GM18507 (cell line): ENCODE measurements around the gene LILRB1.
A peak's percentile ranks its signal among the peaks of the same experiment; 100 is the strongest.
"Not testable (repeated sequence)": the region's sequence is repeated elsewhere in the genome, so short reads cannot be mapped to it uniquely, and the experiment has no call there.

ENCODE experiments used
- DNase-seq: peaks from one replicate; pipeline ENCODE4 v3.0.0; 2011; ENCODE audit warnings: low read depth; ENCODE audit not compliant: insufficient read length; ENCODE audit errors: extremely low spot score
- FAIRE-seq: peaks from 2 replicates; lab custom pipeline; 2011; peaks lifted over from hg19 to GRCh38; lab: Jason Lieb, UNC

The LILRB1 gene

DNA sequence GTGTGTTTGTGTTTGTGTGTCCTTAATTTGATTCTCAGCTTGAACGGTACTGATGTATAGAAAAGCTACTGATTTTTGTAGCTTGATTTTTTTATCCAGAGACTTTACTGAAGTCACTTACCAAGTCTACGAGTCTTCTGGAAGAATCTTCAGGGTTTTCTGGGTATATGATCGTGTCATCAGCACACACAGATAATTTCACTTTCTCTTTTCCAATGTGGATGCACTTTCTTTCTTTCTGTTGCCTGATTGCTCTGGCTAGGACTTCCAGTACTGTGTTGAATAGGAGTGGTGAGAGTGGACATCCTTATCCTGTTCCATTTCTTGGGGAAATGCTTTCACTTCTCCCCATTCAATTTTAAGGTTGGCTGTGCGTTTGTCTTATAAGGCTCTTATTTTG is 7.9 kb upstream of the LILRB1 start:
- DNase-seq (no peak), FAIRE-seq (peak; percentile 78)

DNA sequence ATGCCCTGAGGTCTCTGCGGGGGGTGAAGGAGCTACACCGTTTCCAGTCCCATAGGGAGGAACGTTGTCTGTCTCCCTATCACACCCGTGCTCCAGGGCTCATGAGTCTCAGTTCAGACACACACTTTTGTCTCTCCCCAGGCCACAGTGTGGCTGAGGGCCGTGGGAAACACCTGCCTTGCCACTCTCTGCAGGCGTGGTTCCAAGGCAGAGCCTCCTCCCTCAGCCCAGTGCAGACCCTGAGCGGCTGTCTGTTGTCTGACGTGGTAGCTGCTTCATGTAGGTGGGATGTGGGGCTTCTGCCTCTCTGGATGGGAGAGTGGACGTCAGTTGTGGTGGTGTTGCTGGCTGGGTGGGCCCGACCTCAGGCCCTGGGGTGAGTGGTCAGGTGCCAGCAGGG is 6.0 kb upstream of the LILRB1 start:
- peak; percentile 89 for FAIRE-seq

DNA sequence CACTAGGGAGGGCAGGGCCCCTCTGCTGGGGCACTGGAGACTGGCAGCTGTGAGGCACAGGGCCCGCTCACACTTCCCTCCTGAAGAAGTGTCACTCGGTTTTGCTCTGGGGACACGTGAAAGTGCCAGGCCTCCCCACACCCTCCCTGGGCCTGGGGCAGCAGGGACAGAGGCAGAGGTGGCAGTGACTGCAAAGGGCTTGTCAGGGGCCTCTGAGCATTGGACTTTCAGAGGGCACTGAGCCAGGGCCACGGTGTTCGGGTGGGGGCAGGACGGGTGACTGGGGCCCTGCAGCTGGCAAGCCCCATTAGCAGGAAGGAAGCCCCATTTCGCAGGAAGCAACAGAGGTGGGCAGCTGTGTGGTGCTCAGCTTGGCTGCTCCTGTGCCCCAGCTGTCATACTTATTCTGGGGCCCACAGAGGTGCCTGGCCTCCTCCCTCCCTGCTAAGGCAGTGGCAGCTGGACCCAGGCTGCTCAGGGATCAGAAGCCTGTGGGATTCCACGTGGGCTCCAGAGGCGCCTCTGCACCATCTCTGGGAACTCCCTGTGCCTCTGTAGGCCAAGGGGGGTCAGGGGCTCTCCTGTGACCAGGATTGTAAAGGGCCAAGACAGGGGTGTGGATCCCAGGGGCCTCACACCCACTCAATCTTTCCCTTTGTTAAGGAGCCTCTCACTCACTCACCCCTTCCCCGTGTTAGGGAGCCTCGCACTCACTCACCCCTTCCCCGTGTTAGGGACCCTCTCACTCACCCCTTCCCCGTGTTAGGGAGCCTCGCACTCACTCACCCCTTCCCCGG is 5.2 kb upstream of the LILRB1 start:
- FAIRE-seq = peak; percentile 90
- DNase-seq = not testable (repeated sequence)

More for the DNA sequence above, 6.0 kb upstream of the LILRB1 start:
- DNase-seq = not testable (repeated sequence)

DNA sequence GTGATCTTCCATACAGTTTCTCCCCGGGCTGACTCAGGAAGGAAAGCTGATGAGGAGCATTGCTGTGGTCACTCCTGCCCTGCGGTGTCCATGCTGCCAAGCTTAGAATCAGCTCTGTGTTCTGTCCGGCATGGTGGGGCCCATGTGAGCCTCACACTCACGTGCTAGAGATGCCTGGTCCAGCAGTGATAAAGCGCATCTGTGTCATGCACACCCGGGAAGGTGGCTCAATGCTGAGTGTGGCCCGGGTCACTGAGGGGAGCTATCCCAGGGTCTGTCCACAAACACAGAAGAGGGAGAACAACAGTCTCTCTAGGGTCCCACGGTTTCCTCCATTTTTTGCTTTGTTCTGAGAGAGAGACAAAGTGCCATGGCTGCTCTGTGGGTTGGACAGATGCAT is 3.5 kb upstream of the LILRB1 start:
- no peak for FAIRE-seq

DNA sequence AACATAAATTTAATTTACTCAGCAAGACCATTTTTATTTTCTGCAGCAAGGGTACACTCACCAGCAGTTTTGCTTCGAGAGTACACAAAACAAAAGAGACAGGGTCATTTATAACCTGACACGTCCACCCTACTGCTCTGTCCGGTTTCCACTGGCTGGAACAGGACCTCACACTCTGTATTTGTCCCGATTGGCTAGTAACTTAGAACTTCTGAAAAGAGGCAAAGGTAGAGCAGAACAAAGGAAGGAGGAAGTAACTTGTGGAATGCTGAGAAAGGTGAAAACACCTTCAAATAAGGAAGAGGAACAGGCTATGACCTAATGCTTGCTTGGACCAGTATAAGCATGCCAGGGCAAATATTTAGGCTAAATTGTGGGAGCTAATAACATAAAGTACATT is 2.4 kb upstream of the LILRB1 start:
- not testable (repeated sequence) for FAIRE-seq, DNase-seq

More for the DNA sequence above, 3.5 kb upstream of the LILRB1 start:
- no peak for DNase-seq

DNA sequence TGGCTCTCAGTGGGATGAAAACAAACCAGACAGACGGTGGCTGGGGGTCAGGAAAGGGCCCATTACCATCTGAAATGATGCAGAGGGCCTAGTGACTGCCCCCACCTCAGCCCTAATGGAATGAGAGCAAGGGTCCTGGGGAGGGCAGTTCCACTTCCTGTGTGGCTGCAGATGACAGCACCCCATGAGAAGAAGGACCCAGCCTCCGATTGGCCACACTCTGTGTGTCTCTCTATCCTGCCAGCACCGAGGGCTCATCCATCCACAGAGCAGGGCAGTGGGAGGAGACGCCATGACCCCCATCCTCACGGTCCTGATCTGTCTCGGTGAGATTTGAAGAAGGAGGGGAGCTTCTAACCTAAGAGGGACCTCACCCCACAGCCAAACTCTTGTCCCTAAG is 498 bp downstream of the LILRB1 start:
- FAIRE-seq = no peak
- no peak for DNase-seq

DNA sequence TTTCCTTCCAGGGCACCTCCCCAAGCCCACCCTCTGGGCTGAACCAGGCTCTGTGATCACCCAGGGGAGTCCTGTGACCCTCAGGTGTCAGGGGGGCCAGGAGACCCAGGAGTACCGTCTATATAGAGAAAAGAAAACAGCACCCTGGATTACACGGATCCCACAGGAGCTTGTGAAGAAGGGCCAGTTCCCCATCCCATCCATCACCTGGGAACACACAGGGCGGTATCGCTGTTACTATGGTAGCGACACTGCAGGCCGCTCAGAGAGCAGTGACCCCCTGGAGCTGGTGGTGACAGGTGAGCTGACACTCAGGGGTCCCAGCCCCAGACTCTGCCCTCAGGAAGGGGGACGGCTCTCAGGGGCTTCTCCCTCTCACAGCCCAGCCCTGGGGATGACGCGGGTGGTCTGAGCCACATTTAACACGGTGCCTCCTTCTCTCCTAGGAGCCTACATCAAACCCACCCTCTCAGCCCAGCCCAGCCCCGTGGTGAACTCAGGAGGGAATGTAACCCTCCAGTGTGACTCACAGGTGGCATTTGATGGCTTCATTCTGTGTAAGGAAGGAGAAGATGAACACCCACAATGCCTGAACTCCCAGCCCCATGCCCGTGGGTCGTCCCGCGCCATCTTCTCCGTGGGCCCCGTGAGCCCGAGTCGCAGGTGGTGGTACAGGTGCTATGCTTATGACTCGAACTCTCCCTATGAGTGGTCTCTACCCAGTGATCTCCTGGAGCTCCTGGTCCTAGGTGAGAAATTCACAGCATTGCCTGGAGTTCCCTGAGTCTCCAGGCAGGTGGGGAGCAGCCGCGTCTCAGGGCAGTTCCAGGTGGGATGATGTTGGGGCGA is 1.4 kb downstream of the LILRB1 start:
- not testable (repeated sequence) for FAIRE-seq, DNase-seq

DNA sequence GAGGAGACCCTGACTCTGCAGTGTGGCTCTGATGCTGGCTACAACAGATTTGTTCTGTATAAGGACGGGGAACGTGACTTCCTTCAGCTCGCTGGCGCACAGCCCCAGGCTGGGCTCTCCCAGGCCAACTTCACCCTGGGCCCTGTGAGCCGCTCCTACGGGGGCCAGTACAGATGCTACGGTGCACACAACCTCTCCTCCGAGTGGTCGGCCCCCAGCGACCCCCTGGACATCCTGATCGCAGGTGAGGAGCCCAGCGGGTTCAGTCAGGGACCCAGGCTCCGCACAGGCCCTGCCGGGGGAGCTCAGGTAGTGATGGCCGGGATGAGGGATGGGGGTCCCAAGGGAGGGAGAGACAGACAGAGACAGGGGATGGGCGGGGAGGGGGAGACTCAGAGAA is 2.2 kb downstream of the LILRB1 start:
- not testable (repeated sequence) for DNase-seq, FAIRE-seq

DNA sequence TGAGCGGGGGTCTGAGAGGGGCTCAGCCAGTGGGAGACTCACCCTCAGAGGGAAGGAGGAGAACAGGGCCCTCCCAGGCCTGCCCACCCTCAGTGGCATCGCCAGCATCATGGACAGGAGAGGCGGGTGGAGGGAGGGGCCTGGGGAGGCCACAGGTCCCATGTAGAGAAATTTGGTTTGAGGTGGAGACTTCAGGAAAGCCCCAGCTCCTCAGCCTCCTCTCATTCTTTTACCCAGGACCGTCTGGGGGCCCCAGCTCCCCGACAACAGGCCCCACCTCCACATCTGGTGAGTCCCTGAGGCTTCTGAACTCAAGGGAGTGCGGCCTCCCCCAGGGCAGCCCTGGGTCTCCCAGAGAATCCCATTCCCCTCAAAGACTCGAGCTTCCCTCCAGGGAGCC is 3.1 kb downstream of the LILRB1 start:
- DNase-seq (no peak), FAIRE-seq (no peak)

DNA sequence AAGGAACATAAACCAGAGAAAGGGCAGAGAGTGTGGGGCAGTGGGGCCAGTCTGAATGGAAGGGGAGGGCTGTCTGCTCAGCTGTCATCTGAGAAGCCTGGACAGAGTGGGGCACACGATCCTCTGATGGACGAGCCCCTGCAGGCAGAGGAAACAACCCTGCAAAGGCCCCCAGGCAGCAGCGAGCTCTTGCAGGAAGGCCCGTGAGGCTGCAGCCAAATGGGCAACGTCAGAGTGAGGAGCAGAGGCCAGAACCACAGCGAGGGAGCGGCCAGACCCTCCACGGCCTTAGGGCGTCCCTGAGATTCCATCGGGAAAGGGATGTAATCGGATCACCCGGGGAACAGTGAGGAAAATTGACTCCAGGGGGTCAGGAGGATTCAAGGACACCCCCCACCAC is 5.8 kb downstream of the LILRB1 start:
- not testable (repeated sequence) for FAIRE-seq, DNase-seq

DNA sequence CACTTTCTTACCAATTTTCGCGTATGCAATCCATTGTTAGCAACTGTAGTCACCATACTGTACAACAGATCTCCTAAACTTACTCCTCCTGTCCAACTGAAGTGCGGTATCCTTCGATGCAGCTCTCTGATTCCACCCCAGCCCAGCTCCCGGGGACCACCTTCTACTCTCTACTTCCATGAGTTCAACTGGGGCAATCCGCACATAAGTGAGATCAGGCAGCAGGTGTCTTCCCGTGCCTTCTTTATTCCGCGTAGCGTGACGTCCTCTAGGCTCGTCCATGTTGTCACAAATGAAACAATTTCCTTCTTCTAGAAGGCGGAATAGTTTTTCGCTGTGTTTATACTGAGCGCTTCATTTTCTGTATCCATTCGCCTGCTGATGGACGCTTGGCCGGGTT is 8.4 kb downstream of the LILRB1 start:
- no peak for FAIRE-seq
- DNase-seq = no peak

DNA sequence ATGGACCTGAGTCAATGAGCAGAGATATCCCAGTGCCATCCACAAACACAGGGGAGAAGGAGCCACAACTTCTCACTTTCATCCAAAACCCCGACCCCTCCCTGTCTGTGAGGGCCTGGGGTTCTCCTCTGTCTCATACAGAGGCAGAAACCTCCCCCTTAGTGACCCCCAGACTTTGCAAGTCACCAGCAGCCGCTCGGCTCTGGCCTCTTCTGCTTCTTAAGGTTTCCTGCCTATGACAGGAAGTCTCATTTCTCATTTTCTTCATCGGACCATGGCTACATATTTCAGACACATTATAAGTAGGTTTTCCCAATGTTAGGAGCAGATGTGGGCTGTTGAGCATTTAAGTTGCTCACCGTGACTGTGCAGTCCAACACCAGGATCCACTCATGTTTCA is 12.7 kb downstream of the LILRB1 start:
- FAIRE-seq = peak; percentile 62
- not testable (repeated sequence) for DNase-seq

DNA sequence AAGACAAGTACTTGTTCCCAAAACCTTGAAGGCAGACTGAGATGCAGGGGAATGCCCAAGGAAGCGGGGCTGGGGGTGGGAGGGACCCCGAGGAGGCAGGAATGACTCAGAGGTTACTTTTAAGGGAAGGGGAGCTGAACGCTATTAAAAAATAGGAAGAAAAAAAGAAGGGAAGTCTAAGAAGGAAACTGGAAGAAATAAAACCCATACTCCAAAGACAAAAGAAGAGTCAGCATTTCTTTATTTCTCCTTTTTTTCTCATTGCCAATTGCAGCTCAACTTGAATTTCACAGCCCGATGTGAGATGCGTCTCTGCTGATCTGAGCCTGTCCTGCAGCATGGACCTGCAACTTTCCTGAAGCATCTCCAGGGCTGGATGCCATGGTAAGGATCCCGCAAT is 13.3 kb downstream of the LILRB1 start:
- not testable (repeated sequence) for DNase-seq, FAIRE-seq

DNA sequence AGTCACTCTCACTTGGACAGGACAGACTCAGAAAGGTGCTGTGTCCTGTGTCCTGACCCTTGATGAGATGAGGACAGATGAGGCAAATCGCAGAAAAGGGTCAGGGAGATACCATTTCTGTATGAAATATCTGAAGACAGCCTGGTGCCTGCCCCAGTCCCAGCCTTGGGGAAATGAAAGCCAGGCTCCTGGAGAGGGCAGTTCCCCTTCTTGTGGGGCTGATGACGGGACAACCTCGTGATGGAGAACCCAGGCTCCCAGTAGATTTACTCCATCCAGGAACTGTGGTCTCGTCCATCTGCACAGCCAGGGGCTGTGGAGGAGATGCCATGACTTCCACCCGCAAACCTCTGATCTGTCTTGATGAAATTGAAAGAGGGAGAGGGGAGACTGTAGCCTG is 13.8 kb downstream of the LILRB1 start:
- FAIRE-seq (no peak), DNase-seq (no peak)

DNA sequence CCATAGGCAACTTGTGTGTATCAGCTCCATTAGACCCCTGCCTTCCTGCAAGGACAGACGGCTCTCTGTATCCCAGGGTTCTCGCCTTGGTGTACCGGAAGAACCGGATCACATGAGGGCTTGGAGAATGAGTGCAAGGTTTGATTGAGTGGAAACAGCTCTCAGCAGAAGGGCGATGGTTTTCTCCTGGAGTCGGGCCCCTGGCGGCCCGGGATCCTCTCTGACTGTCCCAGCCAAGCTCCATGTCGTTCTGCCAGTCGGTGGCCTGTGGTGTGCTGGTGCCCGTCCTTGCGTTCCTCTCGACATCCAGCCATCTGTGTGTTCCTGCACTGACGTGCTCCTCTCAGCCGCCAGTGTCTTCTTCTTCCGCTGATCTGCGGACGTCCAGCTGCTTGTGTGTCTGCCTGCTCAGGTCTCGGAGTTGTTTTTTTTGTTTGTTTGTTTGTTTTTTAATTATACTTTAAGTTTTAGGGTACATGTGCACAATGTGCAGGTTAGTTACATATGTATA is 16.1 kb downstream of the LILRB1 start:
- DNase-seq (no peak), FAIRE-seq (no peak)

DNA sequence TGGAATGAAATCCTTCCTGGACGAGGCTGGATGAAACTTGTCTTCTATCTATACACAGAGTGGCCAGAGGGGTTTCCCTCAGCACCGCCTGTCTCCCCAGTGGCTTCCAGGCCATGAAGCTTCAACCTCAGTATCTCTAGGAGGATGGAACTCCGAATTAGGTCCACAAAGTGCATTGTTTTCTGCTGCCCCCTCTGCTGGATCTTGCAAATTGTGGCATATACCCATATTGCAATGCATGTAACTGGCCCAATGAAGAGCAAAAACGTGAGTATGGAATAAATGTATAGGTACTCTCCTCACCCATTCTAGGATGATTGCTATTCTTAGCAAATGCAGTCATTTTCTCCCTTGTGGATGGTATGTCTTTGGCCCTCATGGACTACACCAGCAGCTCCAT is 17.8 kb downstream of the LILRB1 start:
- FAIRE-seq (no peak), DNase-seq (no peak)

DNA sequence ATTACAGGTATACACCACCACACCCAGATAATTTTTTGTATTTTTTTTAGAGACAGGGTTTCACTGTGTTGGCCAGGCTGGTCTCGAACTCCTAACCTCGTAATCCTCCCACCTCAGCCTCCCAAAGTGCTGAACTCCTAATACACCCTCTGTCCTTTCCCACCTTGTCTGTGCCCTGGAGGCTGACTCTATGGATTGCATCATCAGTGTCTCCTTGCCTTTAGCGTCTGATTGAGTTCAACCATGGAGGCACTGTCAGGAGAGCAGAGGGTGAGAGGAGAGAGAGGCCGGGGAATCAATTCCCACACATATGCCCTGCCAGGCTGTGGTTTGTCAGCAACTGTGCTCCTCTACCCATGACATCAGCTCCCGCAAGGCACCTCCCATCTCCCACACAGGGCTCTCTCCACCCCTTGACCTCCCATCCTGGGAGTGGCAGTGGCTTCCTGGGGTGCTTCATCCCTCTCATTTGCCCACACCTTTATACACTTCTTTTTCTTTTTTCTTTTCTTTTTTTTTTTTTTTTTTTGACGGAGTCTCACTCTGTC is 19.9 kb downstream of the LILRB1 start:
- DNase-seq = no peak
- FAIRE-seq = no peak

DNA sequence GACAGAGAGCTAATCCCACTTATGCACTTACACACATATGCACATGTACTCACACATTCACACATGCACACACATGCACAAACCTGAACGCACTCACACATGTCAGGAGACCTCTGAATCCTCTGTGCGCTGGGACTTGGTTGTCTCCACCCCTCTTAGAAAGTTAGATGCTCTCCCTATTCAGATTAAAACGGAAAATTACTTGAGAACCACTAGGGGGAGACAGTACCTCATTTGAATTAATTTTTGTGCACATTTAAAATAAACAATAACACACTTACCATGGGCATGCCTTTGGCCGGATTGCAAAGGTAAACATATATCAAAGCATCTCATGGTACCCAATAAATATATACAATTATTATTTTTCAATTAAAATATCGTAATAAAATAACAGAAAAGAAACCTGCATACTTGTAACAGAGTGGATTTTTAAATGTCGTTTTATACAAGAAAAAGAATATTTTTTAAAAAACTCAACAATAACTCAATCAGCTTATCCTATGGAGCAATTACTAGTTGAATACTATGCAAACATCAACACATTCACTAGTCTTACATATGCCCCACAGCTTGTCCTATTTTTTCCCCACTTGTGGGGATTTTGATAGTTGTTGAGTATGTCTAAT is 23.0 kb downstream of the LILRB1 start:
- peak; percentile 29 for DNase-seq

DNA sequence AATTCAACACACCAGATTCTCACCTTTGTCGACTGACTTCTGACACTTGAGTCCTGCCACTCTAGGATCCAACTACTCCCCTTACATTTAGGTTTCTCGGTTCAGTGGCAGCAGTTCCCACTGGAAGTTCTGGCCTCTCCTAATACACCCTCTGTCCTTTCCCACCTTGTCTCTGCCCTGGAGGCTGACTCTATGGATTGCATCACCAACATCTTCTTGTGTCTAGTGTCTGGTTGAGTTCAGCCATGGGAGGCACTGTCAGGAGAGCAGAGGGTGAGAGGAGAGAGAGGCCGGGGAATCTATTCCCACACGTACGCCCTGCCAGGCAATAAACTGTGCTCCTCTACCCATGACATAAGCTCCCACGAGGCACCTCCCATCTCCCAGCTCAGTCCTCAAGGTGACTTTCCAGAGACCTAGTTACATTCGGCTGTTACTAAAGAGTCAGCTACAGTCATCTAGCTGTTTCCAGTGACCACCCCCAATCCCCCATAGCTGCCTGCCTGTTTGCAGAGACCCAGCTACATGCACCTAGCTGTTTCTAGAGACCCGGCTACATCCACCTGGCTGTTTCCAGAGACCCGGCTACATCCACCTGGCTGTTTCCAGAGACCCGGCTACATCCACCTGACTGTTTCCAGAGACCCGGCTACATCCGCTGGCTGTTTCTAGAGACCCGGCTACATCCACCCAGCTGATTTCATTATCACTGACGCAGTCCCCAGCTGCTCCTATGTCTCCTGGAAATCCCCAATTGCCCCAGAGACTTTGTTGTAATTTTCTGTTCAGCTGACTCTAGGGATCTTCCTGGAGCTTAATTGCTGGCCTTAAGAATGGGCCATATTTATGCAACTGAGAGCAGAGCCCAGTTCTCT is 24.4 kb downstream of the LILRB1 start:
- peak; percentile 59 for FAIRE-seq
- DNase-seq = no peak

More for the DNA sequence above, 23.0 kb downstream of the LILRB1 start:
- FAIRE-seq = peak; percentile 83
